NCI-H1436 treated with DMSO at 0.1 percent for 48 hours (cell line): ENCODE measurements around the gene SNED1.

Source experiments
- DNase-seq: peaks from one replicate; lab custom pipeline; 2025; lab: John Stamatoyannopoulos, UW

Gene SNED1

DNA sequence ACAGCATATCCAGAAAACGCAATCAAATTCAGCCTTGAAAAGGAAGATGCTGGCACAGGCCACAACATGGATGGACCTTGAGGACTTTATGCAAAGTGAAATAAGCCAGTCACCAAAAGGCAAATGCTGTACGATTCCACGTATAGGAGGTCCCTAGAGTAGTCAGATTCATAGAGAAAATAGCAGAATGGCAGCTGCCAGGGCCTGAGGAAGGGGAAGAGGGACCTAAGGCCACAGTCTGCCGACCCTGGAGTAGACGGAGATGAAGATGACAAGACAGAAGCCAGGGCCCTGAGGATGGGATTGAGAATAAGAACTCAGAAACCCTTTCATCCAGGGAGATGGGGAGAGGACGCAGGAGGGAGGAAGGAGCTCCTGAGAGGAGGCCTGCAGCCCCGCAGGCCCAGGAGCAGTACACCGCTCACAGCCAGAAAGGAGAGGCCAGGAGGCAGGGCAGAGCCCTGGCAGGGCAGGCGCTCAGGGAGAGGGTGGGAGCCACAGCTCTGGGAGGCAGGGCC, 111.7 kb downstream of the SNED1 start:
- no peak for DNase-seq

DNA sequence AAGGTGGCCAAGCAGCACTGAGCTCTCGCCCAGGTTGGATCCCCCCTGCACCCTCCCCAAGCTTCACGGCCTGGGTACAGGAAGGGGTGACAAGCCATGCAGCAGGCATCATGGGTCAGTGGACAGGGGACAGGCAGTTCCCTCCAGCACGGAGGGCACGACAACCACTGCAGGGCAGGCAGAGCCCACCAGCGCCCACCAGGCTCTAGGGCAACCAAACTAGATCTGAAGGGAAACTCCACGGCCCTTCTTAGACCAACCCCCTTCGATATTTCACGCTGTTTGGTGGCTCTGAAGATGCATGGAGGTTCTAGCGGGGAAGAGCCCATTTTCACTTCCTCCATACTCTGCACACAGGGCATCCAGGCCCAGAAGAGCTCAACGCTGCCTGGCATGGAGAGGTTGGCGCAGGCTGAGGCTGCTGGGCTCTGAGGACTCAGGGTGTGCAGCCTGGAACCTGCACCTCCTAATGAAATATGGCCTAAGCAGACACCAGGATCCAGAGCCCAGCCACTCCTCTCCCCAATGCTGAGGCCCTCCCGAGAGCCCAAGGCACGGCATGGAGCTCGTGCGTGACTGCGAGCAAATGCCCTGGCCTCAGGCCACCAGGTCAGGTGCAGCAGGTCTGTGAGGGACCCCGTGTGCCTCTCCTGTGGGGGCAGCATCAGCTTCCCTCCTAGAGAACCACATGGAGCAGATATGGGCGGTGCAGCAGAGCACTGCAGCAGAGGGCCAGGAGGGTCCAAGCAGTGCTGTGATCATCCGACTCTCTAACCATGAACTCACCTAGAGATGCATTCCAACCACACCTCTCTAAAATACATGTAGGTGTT, 112.4 kb downstream of the SNED1 start:
- DNase-seq = no peak

- no peak for DNase-seq
These were observed 113.0 kb downstream of the SNED1 start for GRCh38 chr2:241111440-241111805.

GRCh38 chr2:241112046-241112445, 113.6 kb downstream of the SNED1 start:
- DNase-seq = no peak

GRCh38 chr2:241112592-241112991, 114.2 kb downstream of the SNED1 start:
- DNase-seq = no peak

DNA sequence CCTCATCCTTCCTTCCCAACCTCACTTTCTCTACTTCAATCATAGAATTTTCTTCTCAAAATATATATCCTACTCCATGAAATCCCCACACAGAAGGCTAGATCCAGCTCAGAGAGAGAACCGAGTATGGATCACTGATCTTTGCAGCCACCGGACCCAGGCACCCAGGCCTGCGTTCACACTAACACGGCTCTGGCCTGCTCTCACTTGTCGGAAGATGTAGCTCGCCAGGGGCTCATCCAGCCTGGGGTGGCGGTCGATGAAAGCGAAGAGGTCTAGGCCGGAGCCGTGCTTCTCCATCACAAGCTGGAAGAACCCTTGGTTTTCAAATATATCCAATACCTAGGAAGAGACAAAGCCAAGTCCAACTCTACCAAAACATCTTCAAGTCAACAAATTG, 116.4 kb downstream of the SNED1 start:
- no peak for DNase-seq

- DNase-seq = no peak
These were observed 116.9 kb downstream of the SNED1 start for GRCh38 chr2:241115361-241115760.

- DNase-seq = no peak
These were observed 118.5 kb downstream of the SNED1 start for GRCh38 chr2:241116606-241117560.

DNA sequence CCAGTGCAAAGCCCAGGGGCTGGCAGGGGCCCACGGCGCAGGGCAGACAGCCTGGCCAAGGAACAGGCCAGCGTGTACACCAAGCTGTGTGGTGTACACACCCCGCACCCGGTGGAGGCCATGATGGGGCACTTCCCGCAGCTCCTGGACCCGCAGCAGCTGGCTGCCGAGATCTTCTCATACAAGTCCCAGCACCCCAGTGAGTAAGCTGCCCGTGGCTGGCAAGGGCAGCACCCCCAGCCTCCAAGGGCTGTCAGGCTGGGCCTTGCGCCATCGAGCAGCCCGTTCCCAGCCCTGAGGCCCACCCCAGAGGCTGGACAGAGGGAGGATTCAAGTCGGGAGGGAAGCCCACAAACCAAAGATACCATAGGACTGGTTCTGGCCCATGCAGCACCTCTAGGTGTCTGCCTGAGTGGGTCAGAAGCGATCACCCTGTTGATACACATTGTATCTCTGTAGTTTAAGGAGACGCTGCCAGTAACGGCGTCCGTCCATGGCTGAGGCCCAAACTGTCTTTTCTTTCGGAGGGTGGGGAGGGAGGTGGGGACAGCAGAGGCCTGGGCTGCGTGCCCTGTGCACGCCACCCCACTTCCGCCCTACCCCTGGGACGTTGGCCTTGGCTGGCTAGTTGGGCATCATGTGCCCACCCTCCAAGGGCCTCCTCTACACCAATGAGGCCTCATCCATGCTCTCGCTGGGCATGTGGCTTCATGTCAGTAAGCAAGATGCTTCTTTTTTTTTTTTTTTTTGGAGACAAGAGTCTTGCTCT, 120.5 kb downstream of the SNED1 start:
- DNase-seq = no peak

DNA sequence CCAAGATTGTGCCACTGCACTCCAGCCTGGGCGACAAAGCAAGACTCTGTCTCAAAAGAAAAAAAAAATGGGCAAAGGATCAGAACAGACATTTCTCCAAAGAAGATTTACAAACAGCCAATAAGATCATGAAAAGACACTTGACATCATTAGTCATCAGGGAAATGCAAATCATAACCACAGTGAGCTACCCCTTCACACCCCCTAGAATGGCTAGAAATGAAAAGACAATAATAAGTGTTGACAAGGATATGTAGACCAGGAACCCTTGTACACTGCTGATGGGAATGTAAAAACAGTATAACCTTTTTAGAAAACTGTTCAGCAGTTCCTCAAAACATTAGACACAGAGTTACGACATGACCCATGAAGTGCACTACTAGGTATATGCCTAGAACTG, 122.0 kb downstream of the SNED1 start:
- DNase-seq = no peak

- DNase-seq = no peak
These were observed 122.6 kb downstream of the SNED1 start for GRCh38 chr2:241121008-241121407.

- DNase-seq = no peak
These were observed 124.1 kb downstream of the SNED1 start for GRCh38 chr2:241122376-241123002.

- DNase-seq = no peak
These were observed 125.6 kb downstream of the SNED1 start for GRCh38 chr2:241123816-241124536.

GRCh38 chr2:241125626-241126025, 127.2 kb downstream of the SNED1 start:
- DNase-seq = no peak

DNA sequence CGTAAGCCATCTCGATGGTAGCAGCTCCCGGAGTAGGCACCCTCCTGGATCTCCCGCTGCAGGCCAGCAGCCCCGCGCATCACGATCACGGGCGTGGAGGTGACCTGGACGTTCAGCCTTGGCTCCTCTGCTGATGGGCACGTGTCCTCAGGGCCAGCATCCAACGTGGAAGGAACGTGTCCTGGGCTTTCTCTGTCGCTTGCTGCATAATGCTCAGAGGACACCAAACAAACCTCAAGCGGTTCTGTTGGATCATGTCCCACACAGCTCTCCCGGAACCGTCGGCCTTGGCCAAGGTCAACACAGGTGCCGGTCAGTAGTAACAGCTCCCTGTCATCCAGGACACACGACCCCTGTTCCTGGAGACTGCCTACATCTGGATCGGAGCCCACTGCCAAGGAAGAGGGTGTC, 127.8 kb downstream of the SNED1 start:
- DNase-seq = no peak

GRCh38 chr2:241126771-241127202, 128.4 kb downstream of the SNED1 start:
- no peak for DNase-seq

GRCh38 chr2:241128266-241128665, 129.8 kb downstream of the SNED1 start:
- DNase-seq = no peak

- no peak for DNase-seq
These were observed 130.9 kb downstream of the SNED1 start for GRCh38 chr2:241129086-241129871.

- no peak for DNase-seq
These were observed 131.9 kb downstream of the SNED1 start for GRCh38 chr2:241130316-241130715.

DNA sequence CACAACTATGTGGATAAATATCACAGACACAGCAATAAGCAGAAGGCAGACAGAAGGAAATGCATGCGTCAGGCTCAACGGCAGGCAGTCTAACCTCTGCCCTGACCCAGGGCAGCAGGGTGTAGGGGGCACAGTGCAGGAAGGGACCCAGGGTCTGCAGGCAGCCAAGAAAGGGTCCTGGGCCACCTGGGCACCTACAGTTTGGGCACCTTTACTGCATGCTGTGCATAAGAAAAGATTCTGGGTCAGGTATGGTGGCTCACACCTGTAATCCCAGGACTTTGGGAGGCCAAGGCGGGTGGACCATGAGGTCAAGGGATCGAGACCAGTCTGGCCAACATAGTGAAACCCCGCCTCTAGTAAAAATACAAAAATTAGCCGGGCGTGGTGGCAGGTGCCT, 133.1 kb downstream of the SNED1 start:
- no peak for DNase-seq
